Suprapubic skin (tissue), 4 donors: ENCODE measurements around the gene TGFB2. TPM values are rescaled to one million over a fixed set of nuclear protein-coding genes. Genes with fewer than 3 reads are reported as not detected.

Experiments used
- DNase-seq, 2 donors: peaks; one replicate each; pipeline ENCODE4 v3.0.0-alpha.2; 2019; ENCODE audit warnings: low spot score in 2 of 2
- H3K27ac ChIP-seq: fragments of 200-600 bp; sonication (generic); one replicate; pipeline ENCODE4 v1.5.1; 2019
- H3K27me3 ChIP-seq: fragments of 200-600 bp; sonication (generic); one replicate; pipeline ENCODE4 v1.5.1; 2019
- H3K36me3 ChIP-seq: fragments of 200-600 bp; sonication (generic); one replicate; pipeline ENCODE4 v1.5.1; 2019
- H3K4me1 ChIP-seq: fragments of 200-600 bp; sonication (generic); one replicate; pipeline ENCODE4 v1.5.1; 2019
- H3K4me3 ChIP-seq: fragments of 200-600 bp; sonication (generic); one replicate; pipeline ENCODE4 v1.5.1; 2019; ENCODE audit warnings: mild to moderate bottlenecking
- H3K9me3 ChIP-seq: fragments of 200-600 bp; sonication (generic); one replicate; pipeline ENCODE4 v1.5.1; 2019
- EP300 ChIP-seq: sonication (generic); formaldehyde crosslinking; IDR thresholded peaks from one replicate; pipeline ENCODE4 v1.6.1; 2017; ENCODE audit warnings: antibody characterized with exemption
- POLR2A ChIP-seq, 2 donors: fragments of 450-650 bp; IDR thresholded peaks; one replicate each; pipeline ENCODE4 v1.6.1; 2017; ENCODE audit warnings: antibody characterized with exemption in 2 of 2, mild to moderate bottlenecking in 2 of 2, moderate library complexity in 2 of 2
- POLR2AphosphoS5 ChIP-seq, 3 donors: sonication (generic); formaldehyde crosslinking; IDR thresholded peaks; one replicate each; pipeline ENCODE4 v1.6.1; 2017; ENCODE audit warnings: antibody characterized with exemption in 3 of 3
- WGBS: methylation state at CpG from one replicate; pipeline ENCODE4 v1.1.5; 2018; 5-methylcytosine and 5-hydroxymethylcytosine counted together
- total RNA-seq, 4 donors: library from RNA; depleted of rRNA; stranded (reverse); fragments of >200 nt; gene quantifications; one replicate each; pipeline ENCODE4 v1.1.0, GENCODE V29; 2016
- TF ChIP-seq, protein P1 (sequence below), 2 donors: fragments of 200-600 bp in 1 of 2; fragments of 450-650 bp in 1 of 2; sonication (generic) in 1 of 2; IDR thresholded peaks; one replicate each; pipeline ENCODE4 v1.5.1; 2016 to 2019; ENCODE audit warnings: antibody characterized with exemption in 2 of 2, mild to moderate bottlenecking in 1 of 2, moderate library complexity in 1 of 2

The TGFB2 gene
- total RNA-seq, 4 donors from 2014 or later, result 0.60 to 3.9 (median 3.0) TPM

DNA sequence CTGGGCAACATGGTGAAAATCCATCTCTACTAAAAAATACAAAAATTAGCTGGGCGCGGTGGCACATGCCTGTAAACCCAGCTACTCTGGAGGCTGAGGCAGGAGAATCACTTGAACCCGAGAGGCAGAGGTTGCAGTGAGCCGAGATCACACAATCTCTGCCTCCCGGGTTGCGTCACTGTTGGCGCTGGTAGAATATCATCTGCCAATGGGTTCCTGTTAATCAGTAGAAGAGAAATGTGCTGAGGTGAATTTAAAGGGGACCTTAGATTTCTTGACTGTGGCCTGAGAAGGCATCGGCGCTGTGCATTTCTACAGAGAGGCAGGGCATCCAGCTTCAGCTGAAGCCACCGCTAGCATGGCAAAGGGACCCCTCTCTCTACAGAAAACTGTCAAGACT, 68.0 kb downstream of the TGFB2 start:
- no peak for DNase-seq
- no peak overlapping the region for H3K27ac ChIP-seq
- H3K36me3 ChIP-seq, result no peaks in the 10 kb centered on the region
- no peaks in the 10 kb centered on the region for H3K4me1 ChIP-seq
- no peak for TF ChIP-seq EP300
- TF ChIP-seq, protein P1, sequence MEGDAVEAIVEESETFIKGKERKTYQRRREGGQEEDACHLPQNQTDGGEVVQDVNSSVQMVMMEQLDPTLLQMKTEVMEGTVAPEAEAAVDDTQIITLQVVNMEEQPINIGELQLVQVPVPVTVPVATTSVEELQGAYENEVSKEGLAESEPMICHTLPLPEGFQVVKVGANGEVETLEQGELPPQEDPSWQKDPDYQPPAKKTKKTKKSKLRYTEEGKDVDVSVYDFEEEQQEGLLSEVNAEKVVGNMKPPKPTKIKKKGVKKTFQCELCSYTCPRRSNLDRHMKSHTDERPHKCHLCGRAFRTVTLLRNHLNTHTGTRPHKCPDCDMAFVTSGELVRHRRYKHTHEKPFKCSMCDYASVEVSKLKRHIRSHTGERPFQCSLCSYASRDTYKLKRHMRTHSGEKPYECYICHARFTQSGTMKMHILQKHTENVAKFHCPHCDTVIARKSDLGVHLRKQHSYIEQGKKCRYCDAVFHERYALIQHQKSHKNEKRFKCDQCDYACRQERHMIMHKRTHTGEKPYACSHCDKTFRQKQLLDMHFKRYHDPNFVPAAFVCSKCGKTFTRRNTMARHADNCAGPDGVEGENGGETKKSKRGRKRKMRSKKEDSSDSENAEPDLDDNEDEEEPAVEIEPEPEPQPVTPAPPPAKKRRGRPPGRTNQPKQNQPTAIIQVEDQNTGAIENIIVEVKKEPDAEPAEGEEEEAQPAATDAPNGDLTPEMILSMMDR (IDR thresholded peaks at IDR 0.05), result no peak
- TF ChIP-seq POLR2AphosphoS5 (IDR thresholded peaks at IDR 0.05), result no peak
- no peak for TF ChIP-seq POLR2A (IDR thresholded peaks at IDR 0.05)
- WGBS, result 91% methylated on average over 10 of the region's 10 CpGs
- H3K27me3 ChIP-seq, result no peaks in the 10 kb centered on the region
- no peak overlapping the region for H3K4me3 ChIP-seq
- no peaks in the 10 kb centered on the region for H3K9me3 ChIP-seq

DNA sequence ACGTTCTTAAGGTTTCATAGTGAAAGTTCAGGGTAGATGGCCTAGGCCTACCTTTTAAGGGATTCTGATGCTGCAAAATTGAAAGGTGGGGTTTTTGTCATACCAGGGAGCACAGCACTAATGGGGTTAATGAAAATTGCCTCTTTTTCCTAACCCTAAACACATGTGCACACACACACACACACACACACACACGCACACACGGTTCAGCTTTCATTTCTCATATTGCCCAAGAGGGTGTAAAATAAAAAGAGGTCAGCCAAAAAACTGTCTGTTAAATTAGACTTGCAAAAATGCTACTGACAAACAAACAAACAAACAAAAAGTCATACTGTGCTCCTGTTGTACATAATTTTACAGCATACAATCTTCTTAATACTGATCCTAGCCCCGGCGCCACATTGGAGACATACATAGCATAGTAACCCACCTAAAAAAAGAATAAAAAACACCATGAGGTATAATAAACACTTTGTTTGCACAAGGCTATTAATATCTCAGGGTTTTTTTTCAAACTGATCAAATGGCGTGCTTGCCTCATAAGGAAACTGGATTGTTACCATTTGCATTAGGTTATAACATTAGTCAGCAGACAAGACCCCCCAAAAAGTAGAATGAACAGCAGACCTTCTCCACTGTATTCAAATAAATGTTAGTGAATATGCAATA, 69.1 kb downstream of the TGFB2 start:
- no peak for DNase-seq
- no peaks in the 10 kb centered on the region for H3K27me3 ChIP-seq
- no peak overlapping the region for H3K27ac ChIP-seq
- no peaks in the 10 kb centered on the region for H3K9me3 ChIP-seq
- H3K4me3 ChIP-seq, result no peak overlapping the region
- no peaks in the 10 kb centered on the region for H3K36me3 ChIP-seq
- TF ChIP-seq POLR2AphosphoS5 (IDR thresholded peaks at IDR 0.05) (no peak), POLR2A (IDR thresholded peaks at IDR 0.05) (no peak), EP300 (no peak)
- WGBS, result 72% methylated on average over 6 of the region's 6 CpGs
- H3K4me1 ChIP-seq, result no peaks in the 10 kb centered on the region

DNA sequence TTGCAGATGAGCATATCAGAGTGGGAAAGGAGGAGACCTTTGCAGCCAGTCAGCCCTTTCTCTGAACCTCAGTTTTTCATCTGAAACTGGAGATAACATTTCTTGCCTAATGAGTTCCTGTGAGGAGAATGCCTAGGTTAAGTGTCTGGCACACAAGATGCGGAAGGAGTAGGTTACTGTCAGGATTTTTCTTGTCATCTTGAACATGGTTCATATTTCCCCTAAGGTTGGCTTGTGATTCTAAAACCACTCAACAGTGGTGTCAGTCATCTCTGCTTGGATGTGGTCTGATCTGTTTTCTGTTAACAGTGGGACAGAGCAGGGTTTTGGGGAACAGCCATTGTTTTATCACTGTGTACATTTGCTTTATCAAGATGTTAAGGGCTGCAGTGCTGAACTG, 70.6 kb downstream of the TGFB2 start:
- Histone ChIP-seq H3K4me1 (no peaks in the 10 kb centered on the region), H3K27me3 (no peaks in the 10 kb centered on the region), H3K36me3 (no peaks in the 10 kb centered on the region), H3K4me3 (no peak overlapping the region), H3K27ac (no peak overlapping the region), H3K9me3 (no peaks in the 10 kb centered on the region)
- DNase-seq, result no peak
- TF ChIP-seq, protein P1 (IDR thresholded peaks at IDR 0.05), result no peak
- 94% methylated on average over 1 of the region's 1 CpG for WGBS

DNA sequence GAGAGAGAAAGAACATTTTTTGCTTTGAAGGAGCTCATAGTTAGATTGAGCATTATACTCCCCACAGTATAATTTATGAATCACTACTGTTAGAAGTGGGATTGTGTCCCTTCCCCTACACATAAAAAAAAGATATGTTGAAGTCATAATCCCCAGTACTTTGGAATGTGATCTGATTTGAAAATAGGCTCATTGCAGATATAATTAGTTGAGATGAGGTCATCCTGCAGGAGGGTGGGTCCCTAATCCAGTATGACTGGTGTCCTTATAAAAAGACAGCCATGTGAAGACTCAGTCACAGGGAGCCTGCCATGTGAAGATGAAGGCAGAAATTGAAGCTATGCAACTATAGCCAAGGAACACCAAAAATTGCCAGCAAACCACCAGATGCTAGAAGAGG, 76.4 kb downstream of the TGFB2 start:
- no peak for DNase-seq
- no peak overlapping the region for H3K4me3 ChIP-seq
- no peak for TF ChIP-seq EP300
- TF ChIP-seq, protein P1 (IDR thresholded peaks at IDR 0.05), result no peak
- TF ChIP-seq POLR2A (IDR thresholded peaks at IDR 0.05), result no peak
- no peak for TF ChIP-seq POLR2AphosphoS5 (IDR thresholded peaks at IDR 0.05)

DNA sequence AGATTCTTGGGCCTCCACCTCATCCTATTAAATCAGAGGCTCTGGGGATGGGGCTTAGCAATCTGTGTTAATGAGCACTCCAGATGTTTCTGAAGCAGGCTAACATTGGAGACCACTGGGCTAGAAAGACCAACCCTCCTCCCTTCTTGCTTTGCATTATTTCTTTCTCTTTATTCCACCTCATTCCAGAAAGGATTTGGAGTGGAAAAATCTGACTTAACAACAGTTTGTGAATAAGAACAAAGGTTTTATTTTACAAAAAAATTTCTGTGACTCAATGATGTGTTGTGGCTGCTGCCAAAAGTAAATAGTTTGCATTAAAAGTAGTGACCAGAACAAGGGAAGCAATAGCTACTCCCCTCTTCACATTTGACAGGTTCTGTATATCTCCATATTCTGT, 79.4 kb downstream of the TGFB2 start:
- no peaks in the 10 kb centered on the region for H3K9me3 ChIP-seq
- H3K4me1 ChIP-seq, result peaks cover 4% of the 10 kb centered on the region
- no peaks in the 10 kb centered on the region for H3K27me3 ChIP-seq
- TF ChIP-seq, protein P1 (IDR thresholded peaks at IDR 0.05), result no peak
- no peaks in the 10 kb centered on the region for H3K36me3 ChIP-seq
- DNase-seq, result no peak
- no peak overlapping the region for H3K27ac ChIP-seq
- H3K4me3 ChIP-seq, result no peak overlapping the region

More for the DNA sequence above, 76.4 kb downstream of the TGFB2 start:
- Histone ChIP-seq H3K27ac (peak overlapping the region; percentile 14), H3K36me3 (no peaks in the 10 kb centered on the region), H3K27me3 (no peaks in the 10 kb centered on the region), H3K4me1 (peaks cover 4% of the 10 kb centered on the region), H3K9me3 (no peaks in the 10 kb centered on the region)
